ENCODE results near the gene LAMTOR4.

The LAMTOR4 gene

GRCh38 chr7:100132126-100132525 lies 16.6 kb upstream of the LAMTOR4 start:
- H3K27me3 ChIP-seq (ENCODE audit: insufficient read depth, poor library complexity, severe bottlenecking), result no peaks in the 10 kb centered on the region
- no peak overlapping the region for H3K27ac ChIP-seq (replicated peaks)
- DNase-seq (ENCODE audit: low read depth in 1 of 2, low spot score in 1 of 2), result no peak
- H3K4me3 ChIP-seq (replicated peaks; ENCODE audit: insufficient read depth, low read length), result no peak overlapping the region
- TF ChIP-seq POLR2AphosphoS5 (IDR thresholded peaks at IDR 0.05; ENCODE audit: low read depth) (no peak), CTCF (IDR thresholded peaks at IDR 0.05; ENCODE audit: insufficient read depth, low read length) (no peak)

GRCh38 chr7:100132697-100133151 lies 16.0 kb upstream of the LAMTOR4 start:
- Histone ChIP-seq H3K4me3 (replicated peaks; ENCODE audit: insufficient read depth, low read length) (no peak overlapping the region), H3K27me3 (ENCODE audit: insufficient read depth, poor library complexity, severe bottlenecking) (no peaks in the 10 kb centered on the region), H3K27ac (replicated peaks) (no peak overlapping the region)
- TF ChIP-seq REST (IDR thresholded peaks at IDR 0.05; ENCODE audit: insufficient replicate concordance, low read depth) (no peak), CTCF (IDR thresholded peaks at IDR 0.05; ENCODE audit: insufficient read depth, low read length) (peak; percentile 94), GABPA (IDR thresholded peaks at IDR 0.05; ENCODE audit: low read depth) (no peak), POLR2AphosphoS5 (IDR thresholded peaks at IDR 0.05; ENCODE audit: low read depth) (no peak), SPI1 (IDR thresholded peaks at IDR 0.05; ENCODE audit: borderline replicate concordance, low read depth) (no peak)
- DNase-seq (ENCODE audit: low read depth in 1 of 2, low spot score in 1 of 2), result peak in 1 of 2 experiments; percentile 74

- H3K4me3 ChIP-seq (replicated peaks; ENCODE audit: insufficient read depth, low read length), result no peak overlapping the region
- TF ChIP-seq SPI1 (IDR thresholded peaks at IDR 0.05; ENCODE audit: borderline replicate concordance, low read depth) (no peak), GABPA (IDR thresholded peaks at IDR 0.05; ENCODE audit: low read depth) (no peak), POLR2AphosphoS5 (IDR thresholded peaks at IDR 0.05; ENCODE audit: low read depth) (no peak), CTCF (IDR thresholded peaks at IDR 0.05; ENCODE audit: insufficient read depth, low read length) (no peak)
- DNase-seq (ENCODE audit: low read depth in 1 of 2, low spot score in 1 of 2), result no peak
Measured at GRCh38 chr7:100137851-100138760, 10.6 kb upstream of the LAMTOR4 start.

GRCh38 chr7:100141555-100141949 lies 7.2 kb upstream of the LAMTOR4 start:
- Histone ChIP-seq H3K27ac (replicated peaks) (peak overlapping the region; percentile 53), H3K4me3 (replicated peaks; ENCODE audit: insufficient read depth, low read length) (no peak overlapping the region), H3K27me3 (ENCODE audit: insufficient read depth, poor library complexity, severe bottlenecking) (no peaks in the 10 kb centered on the region)
- TF ChIP-seq SPI1 (IDR thresholded peaks at IDR 0.05; ENCODE audit: borderline replicate concordance, low read depth) (no peak; the same call in 1 of the 2 replicates), REST (IDR thresholded peaks at IDR 0.05; ENCODE audit: insufficient replicate concordance, low read depth) (peak; percentile 28), GABPA (IDR thresholded peaks at IDR 0.05; ENCODE audit: low read depth) (no peak), CTCF (IDR thresholded peaks at IDR 0.05; ENCODE audit: insufficient read depth, low read length) (no peak), POLR2AphosphoS5 (IDR thresholded peaks at IDR 0.05; ENCODE audit: low read depth) (peak; percentile 42; the same call in 1 of the 2 replicates)
- DNase-seq (ENCODE audit: low read depth in 1 of 2, low spot score in 1 of 2), result peak; percentile 42 to 69

More at GRCh38 chr7:100137851-100138760, 10.6 kb upstream of the LAMTOR4 start:
- Histone ChIP-seq H3K27me3 (ENCODE audit: insufficient read depth, poor library complexity, severe bottlenecking) (no peaks in the 10 kb centered on the region), H3K27ac (replicated peaks) (no peak overlapping the region)

Data from HL-60 (cell line).